Activated T-cell treated with anti-CD3 and anti-CD28 coated beads for 48 hours (primary cell): Measurements from ENCODE around the gene RFXAP.
"Not testable (repeated sequence)": the region's sequence is repeated elsewhere in the genome, so short reads cannot be mapped to it uniquely, and the experiment has no call there.

Source experiments
- DNase-seq: peaks from one replicate; pipeline ENCODE4 v3.0.0-alpha.2; 2020; ENCODE audit warnings: low read depth

RFXAP gene, protein sequence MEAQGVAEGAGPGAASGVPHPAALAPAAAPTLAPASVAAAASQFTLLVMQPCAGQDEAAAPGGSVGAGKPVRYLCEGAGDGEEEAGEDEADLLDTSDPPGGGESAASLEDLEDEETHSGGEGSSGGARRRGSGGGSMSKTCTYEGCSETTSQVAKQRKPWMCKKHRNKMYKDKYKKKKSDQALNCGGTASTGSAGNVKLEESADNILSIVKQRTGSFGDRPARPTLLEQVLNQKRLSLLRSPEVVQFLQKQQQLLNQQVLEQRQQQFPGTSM

DNA sequence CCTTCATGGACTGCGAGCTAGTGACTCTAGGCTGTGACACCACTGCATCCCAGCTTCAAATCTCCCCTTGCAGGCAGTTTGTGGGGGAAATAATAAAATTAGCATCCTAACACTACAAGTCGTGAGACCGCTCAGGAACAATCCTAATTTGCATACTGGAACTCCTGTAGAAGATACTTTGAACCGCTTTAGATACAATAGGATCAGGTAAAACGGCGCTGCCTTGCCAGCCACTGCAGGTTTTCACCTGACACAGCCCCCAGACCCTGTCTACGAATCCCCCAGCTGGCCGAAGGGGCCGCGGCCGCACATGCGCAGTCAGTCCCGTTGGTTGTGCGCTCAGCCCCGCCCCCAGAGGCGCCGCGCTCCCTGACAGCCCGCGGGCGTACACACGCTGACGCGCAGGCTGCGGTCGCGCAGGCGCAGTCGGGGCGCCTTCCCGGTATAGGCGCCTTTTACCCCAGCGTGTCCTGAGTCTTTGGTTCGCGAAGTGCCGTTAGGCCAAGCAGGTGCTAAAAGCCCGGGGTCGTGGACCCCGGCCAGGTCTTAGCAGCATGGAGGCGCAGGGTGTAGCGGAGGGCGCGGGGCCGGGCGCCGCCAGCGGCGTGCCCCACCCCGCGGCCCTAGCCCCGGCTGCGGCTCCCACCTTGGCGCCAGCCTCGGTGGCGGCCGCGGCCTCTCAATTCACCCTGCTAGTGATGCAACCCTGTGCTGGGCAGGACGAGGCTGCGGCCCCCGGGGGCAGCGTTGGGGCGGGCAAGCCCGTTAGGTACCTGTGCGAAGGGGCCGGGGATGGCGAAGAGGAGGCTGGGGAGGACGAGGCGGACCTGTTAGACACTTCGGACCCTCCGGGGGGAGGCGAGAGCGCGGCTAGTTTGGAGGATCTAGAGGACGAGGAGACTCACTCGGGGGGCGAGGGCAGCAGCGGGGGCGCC lies at the start of gene RFXAP:
Gene RFXAP, plus strand, starts transcription at position 419 of the 935 bp plus-strand sequence. Its CDS starts 136 bp downstream, at position 555.
- DNase-seq: peak; percentile 89

DNA sequence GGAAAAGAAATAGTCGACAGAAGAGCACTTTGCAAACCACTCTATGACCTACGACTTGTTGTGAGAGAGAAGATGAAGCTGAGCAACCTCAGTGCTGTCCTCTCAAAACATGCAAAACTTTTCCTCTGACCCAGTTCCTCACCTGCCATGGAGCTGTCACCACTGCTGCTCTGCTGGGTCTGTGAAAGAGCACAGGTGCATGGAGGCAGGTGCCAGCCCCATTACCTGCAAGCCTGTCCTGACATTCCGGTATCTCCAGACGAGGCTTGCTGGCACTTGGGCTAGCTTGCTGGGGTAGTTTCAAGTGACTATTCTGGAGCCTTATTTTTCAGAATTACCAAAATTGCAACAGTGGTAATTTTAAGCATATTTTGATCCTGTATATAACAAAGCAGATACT lies 49.5 kb upstream of the RFXAP start:
- no peak for DNase-seq

DNA sequence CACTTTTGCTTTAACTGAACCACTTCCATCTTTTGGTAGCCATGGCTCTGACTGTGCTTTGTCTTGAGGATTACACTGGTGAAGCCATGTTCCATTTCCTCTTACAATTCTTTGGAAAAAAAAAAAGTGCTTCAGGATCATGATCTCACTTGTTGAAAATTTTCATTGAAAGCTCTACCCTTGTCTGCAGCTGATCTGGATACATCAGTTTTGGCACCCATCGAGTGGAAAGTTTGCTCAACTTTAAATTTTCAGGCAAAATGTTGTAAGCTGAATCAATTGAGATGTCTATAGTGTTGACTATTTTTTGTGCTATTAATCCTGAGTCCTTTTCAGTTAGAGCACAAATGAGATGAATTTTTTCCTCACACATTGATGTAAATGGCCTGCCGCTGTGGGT lies 48.3 kb upstream of the RFXAP start:
- DNase-seq: no peak

DNA sequence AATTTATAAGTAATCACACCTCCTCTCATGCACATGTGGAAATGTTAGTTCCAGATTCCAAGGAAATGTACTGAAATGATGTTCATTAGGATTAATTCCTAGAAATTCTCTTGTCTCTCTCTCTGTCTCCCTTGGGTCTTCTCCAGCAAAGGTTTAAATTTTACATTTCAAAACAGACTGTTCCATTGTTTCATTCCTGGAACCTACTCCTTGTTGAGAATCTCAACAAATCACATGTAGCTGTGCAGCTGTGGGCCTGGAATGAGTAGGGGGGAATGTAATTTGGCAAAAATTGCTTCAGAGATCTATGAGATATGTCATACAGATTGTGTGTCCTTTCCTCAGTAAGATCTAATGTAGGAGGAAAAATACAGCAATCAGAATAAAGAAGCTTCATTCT lies 46.2 kb upstream of the RFXAP start:
- no peak for DNase-seq

DNA sequence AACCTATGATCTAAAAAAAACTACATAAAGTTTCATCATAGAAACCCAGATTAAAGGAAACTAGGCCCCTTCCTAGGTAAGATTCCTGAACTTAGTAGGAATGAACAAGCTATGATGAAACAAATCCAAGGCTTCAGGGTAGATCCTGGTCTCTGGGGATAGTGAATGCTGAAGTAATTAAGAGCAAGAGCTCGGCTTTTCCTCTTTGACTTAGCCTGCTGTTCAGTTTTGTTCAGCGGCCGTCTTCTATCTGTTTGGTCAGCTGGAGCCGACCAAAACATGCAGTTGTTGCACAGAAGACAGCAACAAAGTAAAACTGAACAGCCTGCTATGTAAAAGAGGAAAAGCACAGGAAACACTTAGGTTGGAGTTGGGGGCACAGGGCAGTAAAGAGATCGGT lies 44.1 kb upstream of the RFXAP start:
- DNase-seq: no peak

DNA sequence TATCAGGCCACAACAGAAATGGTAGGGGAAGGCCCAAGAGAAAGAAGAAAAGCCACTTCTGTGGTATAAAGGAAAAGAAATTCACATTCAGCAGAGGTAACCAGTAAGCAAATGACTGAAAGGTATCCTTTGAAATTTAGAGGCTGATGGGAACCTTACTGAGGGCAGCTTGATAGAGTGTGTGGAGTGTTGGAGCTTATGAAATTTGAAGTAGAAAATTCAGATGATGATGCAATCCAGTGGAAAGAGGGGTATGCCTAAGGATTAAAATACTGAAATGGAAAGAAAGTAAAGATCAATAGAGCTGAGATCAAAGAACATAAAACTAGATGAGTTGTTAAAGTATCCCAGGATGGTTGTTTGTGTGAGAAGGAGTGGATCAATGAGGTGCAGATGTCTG lies 42.8 kb upstream of the RFXAP start:
- DNase-seq: no peak

DNA sequence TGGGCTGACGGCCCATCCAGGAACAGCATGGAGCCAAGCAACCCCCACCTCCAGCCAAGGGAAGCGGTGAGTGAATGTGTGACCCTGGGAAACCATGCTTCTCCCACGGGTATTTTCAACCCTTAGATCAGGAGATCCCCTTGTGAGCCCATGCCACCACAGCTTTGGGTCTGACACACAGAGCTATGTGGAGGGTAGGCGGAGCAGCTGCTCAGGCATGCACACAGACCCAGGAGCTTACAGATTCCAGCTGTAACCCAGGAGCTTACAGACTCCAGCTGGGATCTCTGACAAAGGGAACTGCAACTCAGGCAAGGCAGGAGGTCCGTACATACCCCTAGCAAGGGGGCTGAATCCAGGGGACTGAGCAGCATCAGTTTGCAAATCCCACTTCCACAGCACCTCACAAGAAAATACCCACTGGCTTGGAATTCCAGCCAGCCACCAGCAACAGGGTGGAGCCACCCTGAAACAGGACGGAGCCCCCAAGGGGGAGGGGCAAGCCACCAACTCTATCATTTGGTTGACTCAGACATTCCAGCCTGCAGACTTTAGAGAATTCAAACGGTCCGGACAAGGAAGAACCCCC lies 40.8 kb upstream of the RFXAP start:
- DNase-seq: no peak

DNA sequence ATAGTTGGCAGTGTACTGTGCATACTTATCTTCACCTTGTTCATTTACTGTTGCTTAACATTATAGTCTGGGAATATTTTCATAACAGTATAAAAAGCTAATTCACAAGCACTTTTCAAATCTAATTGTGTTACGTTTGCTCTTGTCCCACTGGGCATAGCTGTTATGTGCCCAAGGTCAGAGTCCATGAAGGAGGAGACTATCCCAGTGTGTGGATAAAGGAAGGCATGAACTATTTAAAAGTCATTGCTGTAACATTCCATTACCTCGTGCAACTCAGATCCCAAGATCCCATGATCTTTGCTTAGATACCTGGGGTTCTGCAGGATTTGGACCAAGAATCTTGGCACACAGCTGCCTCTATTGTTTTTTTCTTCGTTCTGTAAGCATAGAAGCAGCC lies 35.1 kb upstream of the RFXAP start:
- DNase-seq: no peak

DNA sequence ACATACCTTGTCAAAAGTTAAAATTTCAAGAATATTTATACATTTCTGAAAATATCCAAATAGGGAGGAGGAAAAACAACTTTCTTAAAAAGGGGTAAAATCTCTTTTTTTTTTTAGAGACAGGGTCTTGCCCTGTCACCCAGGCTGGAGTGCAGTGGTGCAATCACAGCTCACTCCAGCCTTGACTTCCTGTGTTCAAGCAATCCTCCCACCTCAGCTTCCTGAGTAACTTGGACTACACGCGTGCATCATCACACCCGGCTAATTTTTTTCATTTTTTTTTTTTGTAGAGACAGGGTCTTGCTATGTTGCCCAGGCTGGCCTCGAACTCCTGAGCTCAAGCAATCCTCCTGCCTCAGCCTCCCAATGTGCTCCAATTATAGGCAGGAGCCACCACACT lies 32.8 kb upstream of the RFXAP start:
- DNase-seq: not testable (repeated sequence)

DNA sequence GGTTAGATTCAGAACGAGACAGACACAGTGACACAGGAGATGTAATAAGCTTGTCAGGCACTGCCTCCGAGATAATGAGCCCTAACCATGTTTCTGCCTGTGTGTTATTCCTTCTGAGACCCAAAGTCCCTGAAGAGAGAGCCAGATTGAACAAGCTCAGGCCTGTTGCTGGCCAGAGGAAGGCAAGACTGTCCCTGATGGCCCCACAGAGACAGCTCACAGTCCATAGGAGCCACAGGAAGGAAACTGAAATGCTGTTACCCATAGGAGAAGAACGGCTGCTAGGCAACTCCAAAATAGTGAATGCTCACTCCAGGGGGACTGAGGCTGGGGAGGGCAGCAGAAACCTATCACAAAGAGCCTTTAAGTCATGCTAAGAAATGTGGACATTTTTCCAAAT lies 31.8 kb upstream of the RFXAP start:
- no peak for DNase-seq

DNA sequence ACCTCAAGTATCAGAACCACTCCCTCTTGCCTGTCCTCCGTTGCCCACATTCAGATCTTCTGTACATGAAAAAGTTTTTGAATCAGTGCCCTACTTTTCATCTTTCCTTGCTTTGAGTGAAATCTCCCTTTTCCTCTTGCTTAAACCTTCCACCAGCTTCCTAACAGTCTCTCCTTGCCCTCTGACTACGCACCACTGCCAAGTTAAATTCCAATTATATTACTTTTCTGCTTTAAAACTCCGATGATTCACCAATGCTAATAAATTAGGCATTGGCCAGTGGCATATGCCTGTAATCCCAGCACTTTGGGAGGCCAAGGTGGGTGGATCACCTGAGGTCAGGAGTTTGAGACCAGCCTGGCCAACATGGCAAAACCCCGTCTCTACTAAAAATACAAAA lies 30.7 kb upstream of the RFXAP start:
- DNase-seq: no peak

DNA sequence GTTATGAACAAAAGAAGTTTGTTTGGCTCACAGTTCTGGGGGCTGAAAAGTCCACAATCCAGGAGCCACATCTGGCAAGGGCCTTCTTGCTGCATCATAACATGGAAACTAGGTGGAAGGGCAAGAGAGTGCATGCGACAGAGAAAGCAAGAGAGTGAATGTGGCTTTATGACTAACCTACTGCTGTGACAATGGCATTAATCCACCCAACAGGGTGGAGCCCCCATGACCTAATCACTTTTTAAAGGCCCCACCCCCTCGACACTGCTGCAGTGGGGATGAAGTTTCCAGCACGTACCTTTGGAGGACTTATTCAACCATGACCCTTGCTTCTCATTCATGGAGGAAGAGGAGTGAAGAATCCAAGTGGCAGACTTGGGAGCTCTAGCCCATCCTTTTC lies 30.0 kb upstream of the RFXAP start:
- no peak for DNase-seq

DNA sequence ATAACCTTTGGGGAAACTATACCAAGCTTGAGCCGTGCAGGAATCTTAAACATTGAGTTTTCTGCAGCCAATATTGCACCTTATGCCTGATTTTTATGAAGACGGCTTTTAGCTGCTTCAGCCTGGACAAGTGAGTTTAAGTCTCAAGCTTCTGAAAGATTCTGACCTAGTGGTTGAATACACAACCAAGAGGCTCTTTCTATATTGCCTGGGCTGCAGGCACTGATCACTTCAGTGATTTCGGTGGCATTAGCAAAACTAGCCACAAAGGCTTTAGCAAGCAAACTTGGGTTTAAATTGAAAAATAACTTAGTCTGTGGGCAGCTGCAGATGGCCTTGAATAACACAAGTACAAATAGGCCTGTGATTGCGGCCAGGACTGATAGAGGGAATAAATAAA lies 29.3 kb upstream of the RFXAP start:
- no peak for DNase-seq

DNA sequence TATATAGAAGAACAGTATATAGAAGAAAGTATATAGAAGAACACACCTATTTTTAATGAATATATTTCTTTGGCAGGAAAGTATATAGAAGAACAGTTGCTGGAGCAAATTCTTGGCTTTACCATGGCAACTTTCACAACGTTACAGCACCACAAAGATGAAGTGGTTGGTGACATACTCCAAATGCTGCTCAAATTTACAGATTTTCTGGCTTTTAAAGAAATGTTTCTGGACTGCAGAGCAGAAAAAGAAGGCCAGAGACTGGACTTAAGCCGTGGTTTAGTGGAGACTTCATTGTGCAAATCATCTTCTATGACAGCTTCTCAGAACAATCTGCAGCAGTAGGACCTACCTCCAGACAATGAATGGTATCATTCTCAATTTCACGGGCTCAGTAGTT lies 24.3 kb upstream of the RFXAP start:
- no peak for DNase-seq

DNA sequence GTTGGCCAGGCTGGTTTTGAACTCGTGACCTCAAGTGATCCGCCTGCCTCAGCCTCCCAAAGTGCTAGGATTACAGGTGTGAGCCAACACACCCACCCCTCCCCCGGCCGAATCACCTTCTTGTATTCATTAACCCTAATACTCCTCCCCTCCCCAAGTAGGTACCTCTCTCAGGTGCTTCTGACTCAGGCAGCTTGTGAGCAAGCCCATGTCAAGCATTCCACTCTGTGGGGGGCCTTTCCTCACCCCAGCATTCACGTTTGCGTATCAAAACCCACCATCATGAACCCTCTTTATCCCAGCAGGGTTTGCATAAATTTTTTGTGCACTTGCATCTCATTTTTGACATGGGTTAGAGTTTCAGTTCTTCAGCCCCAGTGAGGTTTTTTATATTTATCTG lies 23.6 kb upstream of the RFXAP start:
- no peak for DNase-seq

DNA sequence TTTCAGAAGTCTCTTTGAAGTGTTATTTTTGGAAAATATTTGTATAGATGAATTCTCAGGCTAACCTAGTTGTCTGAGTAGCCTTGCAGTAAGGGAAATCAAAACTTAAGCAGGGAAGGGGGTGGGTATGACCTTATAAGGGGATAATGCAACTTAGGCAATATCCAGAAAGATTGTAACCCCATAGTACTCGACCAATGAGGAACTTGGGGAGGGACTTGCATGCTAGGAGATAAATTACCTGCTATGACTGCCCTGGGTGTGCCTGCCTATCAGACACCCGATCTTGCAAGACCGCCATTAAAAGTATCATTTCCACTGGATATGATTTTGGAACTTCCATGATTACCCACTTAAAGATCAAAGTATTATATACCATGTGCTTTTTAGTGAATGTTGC lies 23.0 kb upstream of the RFXAP start:
- DNase-seq: no peak

DNA sequence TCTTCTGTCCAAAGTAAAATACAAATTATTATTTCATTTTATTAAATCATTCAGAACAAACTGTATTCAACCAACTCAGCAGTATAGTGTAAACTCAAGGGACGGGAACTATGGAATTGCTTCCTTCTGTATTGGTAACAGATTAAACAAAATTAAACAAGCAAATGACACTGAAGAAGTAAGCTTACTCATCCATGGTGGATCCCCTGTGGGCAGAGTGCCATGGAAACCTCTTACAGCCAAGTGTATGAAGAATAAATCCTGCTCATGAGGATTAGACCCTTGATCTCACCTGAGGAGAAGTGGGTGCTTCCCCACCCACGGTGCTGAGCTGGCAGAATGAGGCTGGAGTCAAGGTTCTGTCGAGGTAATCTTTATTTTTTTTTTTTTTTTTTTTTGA lies 18.0 kb upstream of the RFXAP start:
- DNase-seq: no peak

DNA sequence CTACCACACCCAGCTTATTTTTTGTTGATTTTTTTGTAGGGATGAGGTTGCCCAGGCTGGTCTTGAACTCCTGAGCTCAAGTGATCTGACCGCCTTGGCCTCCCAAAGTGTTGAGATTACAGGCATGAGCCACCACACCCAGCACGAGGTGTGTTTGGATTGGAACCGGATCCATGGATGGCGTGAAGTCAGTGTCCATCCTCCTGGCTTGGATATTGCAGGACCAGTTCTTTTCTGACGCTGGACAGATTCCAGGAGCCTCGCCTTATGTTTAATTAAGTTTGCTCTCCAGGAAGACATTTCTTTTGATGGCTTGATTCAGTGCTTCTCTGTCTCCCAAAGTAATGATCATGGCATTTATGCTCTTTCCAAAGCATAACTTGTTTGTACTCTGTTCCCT lies 14.4 kb upstream of the RFXAP start:
- no peak for DNase-seq

DNA sequence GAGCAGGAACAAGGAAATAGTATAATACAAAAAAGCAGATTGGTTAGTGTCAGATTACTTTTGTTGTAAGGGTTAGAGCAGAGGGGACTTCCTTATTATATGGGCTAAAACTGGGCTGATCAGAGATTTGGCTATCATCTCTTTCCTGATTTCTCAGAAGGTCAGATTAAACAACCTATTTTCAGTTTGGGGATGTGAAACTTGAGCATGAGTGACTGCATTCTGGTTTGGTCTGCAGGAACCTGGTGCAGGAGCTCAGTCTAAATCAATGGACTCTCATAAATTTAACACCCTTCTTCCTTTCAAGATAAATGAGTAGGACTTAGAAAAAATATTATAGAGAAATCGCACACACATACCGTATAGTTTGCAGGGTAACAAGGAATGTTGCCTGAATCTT lies 12.9 kb upstream of the RFXAP start:
- DNase-seq: no peak

DNA sequence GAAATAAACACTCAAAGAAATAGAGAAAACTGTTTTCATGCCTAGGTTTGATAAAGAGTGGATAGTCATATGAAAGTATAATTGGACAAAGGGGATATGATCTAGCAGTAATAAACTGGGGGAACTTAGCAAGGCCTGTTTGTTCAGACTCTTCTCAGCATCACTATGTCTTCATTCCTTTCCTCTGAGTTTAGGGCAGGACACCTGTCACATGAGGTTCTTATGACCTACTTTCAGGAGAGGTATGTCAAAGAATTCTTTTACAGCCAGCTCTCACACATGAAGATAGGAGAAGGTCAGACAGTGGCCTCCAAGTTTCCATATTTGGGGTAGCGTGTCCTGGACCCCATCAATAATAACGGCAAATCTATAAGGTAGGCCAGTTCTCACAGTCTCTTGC lies 11.4 kb upstream of the RFXAP start:
- no peak for DNase-seq

DNA sequence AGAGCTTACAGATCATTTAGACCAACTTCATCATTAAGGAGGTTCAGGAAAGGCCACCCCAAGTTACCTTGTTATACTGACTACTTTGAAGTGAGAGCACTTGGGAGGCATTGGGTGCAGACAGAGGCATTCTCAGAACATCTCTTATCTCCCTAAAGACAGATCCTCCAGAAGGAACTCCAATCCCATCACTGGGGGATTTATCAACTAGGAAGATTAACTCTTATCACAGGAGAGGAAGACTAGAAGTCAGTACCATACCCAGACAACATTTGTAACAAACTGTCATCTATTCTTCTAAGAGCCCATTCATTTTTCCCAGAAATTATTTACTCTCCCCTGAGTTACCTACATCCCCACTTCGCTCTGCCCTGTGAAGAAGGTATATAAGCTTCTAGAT lies 5.8 kb upstream of the RFXAP start:
- no peak for DNase-seq

DNA sequence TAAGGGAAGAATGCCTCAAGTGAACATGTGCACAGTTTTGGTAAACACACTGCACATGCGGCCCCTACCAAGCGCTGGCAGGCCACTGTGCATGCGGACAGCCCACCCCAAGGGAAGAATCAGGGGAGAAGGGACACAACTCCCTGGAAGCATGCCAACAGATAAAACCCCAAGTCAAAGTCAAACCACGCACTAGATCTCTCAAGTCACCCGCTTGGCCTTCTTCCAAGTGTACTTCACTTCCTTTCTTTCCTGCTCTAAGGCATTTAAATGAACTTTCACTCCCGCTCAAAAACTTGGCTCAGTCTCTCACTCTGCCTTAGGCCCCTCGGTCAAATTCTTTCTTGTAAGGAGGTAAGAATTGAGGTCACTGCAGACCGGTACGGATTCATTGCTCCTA lies 4.6 kb upstream of the RFXAP start:
- DNase-seq: no peak

DNA sequence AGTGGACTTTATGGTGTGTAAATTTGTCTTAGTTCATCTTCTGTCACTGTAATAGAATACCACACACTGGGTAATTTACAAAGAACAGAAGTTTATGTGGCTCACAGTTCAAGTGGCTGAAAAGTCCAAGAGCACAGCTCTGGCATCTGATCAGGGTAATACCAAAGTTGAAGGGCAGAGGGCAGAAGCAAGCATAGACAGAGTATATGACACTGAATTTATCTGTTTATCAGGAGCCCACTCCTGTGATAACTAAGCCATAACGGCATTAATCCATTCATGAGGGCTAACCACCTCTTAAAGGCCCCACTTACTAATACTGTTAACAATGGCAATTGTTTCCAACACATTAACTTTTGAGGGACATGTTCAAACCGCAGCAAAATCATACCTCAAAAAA lies 4.0 kb upstream of the RFXAP start:
- DNase-seq: no peak
